ENCODE data around the gene C2orf72. TPM values are rescaled to one million over a fixed set of nuclear protein-coding genes. Genes with fewer than 3 reads are reported as not detected.

C2orf72 gene
- total RNA-seq, 1 donor from 2014 or later = 5.4 TPM

DNA sequence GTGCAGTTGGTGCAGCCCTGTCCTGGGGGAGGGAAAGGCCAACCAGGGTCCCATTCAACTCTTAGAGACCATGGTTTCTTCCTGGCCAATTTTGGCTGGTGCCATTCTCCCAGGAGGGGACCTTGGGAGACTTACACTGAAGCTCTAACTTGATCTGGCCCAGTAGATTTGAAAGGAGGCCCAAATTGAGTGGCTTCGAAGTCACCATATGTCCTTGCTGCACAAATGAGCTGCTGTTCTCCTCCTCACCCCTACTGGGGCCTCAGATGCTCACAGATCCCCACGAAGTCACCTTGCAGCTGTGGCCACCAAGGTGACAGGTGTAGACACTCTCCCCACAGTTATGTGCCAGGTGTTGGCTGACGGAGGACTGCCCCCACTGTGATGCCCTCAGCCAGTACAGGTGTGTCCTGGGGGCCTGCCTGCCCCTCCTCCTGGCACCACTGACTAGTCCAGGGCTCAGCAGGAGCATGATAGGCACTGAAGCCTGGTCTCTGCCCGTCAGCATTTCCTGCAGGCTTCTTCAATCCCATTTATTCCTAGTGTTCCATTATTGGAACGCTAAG lies 4.7 kb upstream of the C2orf72 start:
- no peak overlapping the region for H3K4me3 Mint-ChIP-seq (ENCODE audit: unreplicated experiment)
- no peak for DNase-seq (ENCODE audit: low spot score)
- H3K27me3 Mint-ChIP-seq (ENCODE audit: unreplicated experiment) = peaks cover 9% of the 10 kb centered on the region
- H3K4me1 Mint-ChIP-seq (ENCODE audit: unreplicated experiment) = peaks cover 11% of the 10 kb centered on the region
- H3K36me3 Mint-ChIP-seq (ENCODE audit: low read depth, unreplicated experiment) = no peaks in the 10 kb centered on the region
- no peak for TF ChIP-seq CTCF (IDR thresholded peaks at IDR 0.05; ENCODE audit: unreplicated experiment)
- H3K27ac Mint-ChIP-seq (ENCODE audit: unreplicated experiment) = no peak overlapping the region
- no peaks in the 10 kb centered on the region for H3K9me3 Mint-ChIP-seq (ENCODE audit: unreplicated experiment)

DNA sequence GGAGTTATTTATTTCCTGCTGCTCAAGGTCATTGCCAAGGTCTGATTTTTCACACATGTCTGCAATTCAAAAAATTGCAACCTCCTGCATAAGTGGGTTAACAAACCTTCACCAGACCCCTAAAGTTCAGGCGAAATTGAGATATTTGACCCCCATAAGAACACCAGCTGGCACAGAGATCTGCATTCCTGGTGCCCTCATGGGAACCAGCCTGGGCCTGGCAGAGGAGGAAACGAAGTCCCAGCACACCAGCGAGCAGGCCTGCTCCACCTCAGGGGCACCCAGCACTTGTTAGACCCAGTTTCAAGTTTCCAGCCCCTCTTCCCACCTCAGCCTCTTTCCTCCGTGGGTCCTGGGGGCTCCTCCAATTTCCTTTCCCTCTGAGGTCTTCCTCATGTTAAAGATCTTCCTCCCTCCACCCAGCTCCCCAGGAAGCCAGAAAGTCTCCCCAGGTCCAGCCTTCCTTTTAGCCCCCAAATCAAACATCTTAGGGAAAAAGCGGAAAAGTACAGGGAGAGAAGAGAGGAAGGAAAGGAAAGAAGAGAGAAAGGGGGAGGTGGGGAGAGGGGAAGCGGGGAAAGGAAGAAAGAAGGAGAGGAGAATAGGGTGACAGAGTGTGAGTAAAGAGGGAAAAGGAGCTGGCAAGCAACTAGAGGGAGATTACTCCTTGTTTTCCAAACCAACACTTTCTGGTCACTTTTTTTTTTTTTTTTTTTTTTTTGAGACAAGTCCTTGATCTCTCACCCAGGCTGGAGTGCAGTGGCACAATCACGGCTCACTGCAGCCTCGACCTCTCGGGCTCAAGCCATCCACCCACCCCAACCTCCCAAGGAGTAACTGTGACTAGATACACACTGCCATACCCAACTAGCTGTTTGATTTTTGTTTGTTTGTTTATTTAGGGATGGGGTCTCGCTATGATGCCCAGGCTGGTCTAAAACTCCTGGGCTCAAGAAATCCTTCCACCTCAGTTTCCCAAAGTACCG lies 3.9 kb upstream of the C2orf72 start:
- H3K27ac Mint-ChIP-seq (ENCODE audit: unreplicated experiment) = no peak overlapping the region
- no peak overlapping the region for H3K4me3 Mint-ChIP-seq (ENCODE audit: unreplicated experiment)
- H3K27me3 Mint-ChIP-seq (ENCODE audit: unreplicated experiment) = peaks cover 10% of the 10 kb centered on the region
- DNase-seq (ENCODE audit: low spot score) = no peak
- no peaks in the 10 kb centered on the region for H3K36me3 Mint-ChIP-seq (ENCODE audit: low read depth, unreplicated experiment)
- TF ChIP-seq CTCF (IDR thresholded peaks at IDR 0.05; ENCODE audit: unreplicated experiment) = no peak
- H3K4me1 Mint-ChIP-seq (ENCODE audit: unreplicated experiment) = peaks cover 11% of the 10 kb centered on the region
- no peaks in the 10 kb centered on the region for H3K9me3 Mint-ChIP-seq (ENCODE audit: unreplicated experiment)

- no peaks in the 10 kb centered on the region for H3K9me3 Mint-ChIP-seq (ENCODE audit: unreplicated experiment)
- H3K36me3 Mint-ChIP-seq (ENCODE audit: low read depth, unreplicated experiment) = no peaks in the 10 kb centered on the region
- DNase-seq (ENCODE audit: low spot score) = no peak
- no peak overlapping the region for H3K27ac Mint-ChIP-seq (ENCODE audit: unreplicated experiment)
- TF ChIP-seq CTCF (IDR thresholded peaks at IDR 0.05; ENCODE audit: unreplicated experiment) = no peak
- H3K4me1 Mint-ChIP-seq (ENCODE audit: unreplicated experiment) = peaks cover 11% of the 10 kb centered on the region
- no peak overlapping the region for H3K4me3 Mint-ChIP-seq (ENCODE audit: unreplicated experiment)
- peaks cover 11% of the 10 kb centered on the region for H3K27me3 Mint-ChIP-seq (ENCODE audit: unreplicated experiment)
Observed at GRCh38 chr2:231034291-231034882, 2.9 kb upstream of the C2orf72 start.

DNA sequence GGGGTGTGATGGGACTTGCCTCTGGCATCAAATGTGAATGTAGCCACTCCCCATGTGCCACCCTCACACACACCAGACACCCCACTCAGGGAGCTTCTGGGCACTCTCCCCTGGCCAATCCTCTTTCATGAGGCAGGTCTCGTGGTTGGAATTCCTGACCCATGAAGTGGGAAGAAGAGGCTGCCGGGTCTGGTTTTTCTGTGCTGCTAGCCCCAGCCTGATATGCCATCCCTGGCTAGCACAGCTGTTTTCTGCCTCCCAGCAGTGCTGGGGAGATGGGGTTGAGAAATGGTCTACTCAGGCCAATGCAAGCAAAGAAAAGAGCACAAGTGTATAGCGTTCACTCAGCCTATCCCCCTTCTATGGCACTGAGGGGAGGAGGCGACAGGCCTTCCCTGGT lies 1.2 kb upstream of the C2orf72 start:
- DNase-seq (ENCODE audit: low spot score) = no peak
- H3K36me3 Mint-ChIP-seq (ENCODE audit: low read depth, unreplicated experiment) = no peaks in the 10 kb centered on the region
- peaks cover 14% of the 10 kb centered on the region for H3K4me1 Mint-ChIP-seq (ENCODE audit: unreplicated experiment)
- TF ChIP-seq CTCF (IDR thresholded peaks at IDR 0.05; ENCODE audit: unreplicated experiment) = no peak
- no peak overlapping the region for H3K27ac Mint-ChIP-seq (ENCODE audit: unreplicated experiment)
- H3K4me3 Mint-ChIP-seq (ENCODE audit: unreplicated experiment) = no peak overlapping the region
- no peaks in the 10 kb centered on the region for H3K9me3 Mint-ChIP-seq (ENCODE audit: unreplicated experiment)
- peaks cover 10% of the 10 kb centered on the region for H3K27me3 Mint-ChIP-seq (ENCODE audit: unreplicated experiment)
